Caco-2 (cell line): ENCODE data around the gene CTNND2. TPM values are rescaled to one million over a fixed set of nuclear protein-coding genes. Genes with fewer than 3 reads are reported as not detected.

ENCODE experiments used
- BruUV-seq: library from RNA; stranded (reverse); fragments of 400-500 nt; replicated peaks from 2 replicates; lab custom pipeline; 2021; lab: Mats Ljungman, UMichigan
- CTCF ChIA-PET: fragments of 300-600 bp; sonication (Branson Sonifier 250); formaldehyde crosslinking; loops from one replicate; lab custom pipeline; 2022; ENCODE audit warnings: antibody characterized with exemption; lab: Charles Lee
- POLR2A ChIA-PET: fragments of 300-600 bp; sonication (Branson Sonifier 250); formaldehyde crosslinking; loops from one replicate; lab custom pipeline; 2022; ENCODE audit warnings: antibody characterized with exemption; lab: Charles Lee
- DNase-seq, 2 experiments: peaks; one replicate each; pipeline versions ENCODE4 v3.0.0 to v3.0.0-alpha.2; 2020 to 2022
- H3K27me3 ChIP-seq: replicated peaks from 2 replicates; pipeline ENCODE4 v1.6.0; 2011; ENCODE audit warnings: low read length; ENCODE audit not compliant: control insufficient read depth, insufficient read depth
- H3K36me3 ChIP-seq: 2 replicates; pipeline ENCODE4 v1.5.1; 2011; ENCODE audit warnings: low read length; ENCODE audit not compliant: control insufficient read depth, insufficient read depth
- H3K4me1 ChIP-seq: fragments of 250-450 bp; sonication (Bioruptor Pico); 2 replicates; pipeline ENCODE4 v1.5.1; 2020; ENCODE audit warnings: mild to moderate bottlenecking
- H3K4me3 ChIP-seq: 2 replicates; pipeline ENCODE4 v1.5.1; 2011; ENCODE audit warnings: low read depth, mild to moderate bottlenecking, control low read depth, low read length
- H3K9me3 ChIP-seq: fragments of 250-450 bp; sonication (Bioruptor Pico); 2 replicates; pipeline ENCODE4 v1.5.1; 2020; ENCODE audit warnings: mild to moderate bottlenecking, moderate library complexity
- H3K27ac Mint-ChIP-seq: one replicate; pipeline ENCODE4 v1.8.0; 2022; ENCODE audit warnings: mixed read lengths; ENCODE audit not compliant: unreplicated experiment
- H3K27me3 Mint-ChIP-seq: one replicate; pipeline ENCODE4 v1.8.0; 2022; ENCODE audit warnings: mixed read lengths; ENCODE audit not compliant: insufficient read depth, unreplicated experiment
- H3K36me3 Mint-ChIP-seq: one replicate; pipeline ENCODE4 v1.8.0; 2022; ENCODE audit warnings: mild to moderate bottlenecking, mixed read lengths; ENCODE audit not compliant: insufficient read depth, unreplicated experiment
- H3K4me1 Mint-ChIP-seq: one replicate; pipeline ENCODE4 v1.8.0; 2022; ENCODE audit warnings: low read depth, mixed read lengths; ENCODE audit not compliant: unreplicated experiment
- H3K4me3 Mint-ChIP-seq: one replicate; pipeline ENCODE4 v1.8.0; 2022; ENCODE audit warnings: mild to moderate bottlenecking, moderate library complexity, mixed read lengths; ENCODE audit not compliant: unreplicated experiment
- H3K9me3 Mint-ChIP-seq: one replicate; pipeline ENCODE4 v1.8.0; 2022; ENCODE audit warnings: mixed read lengths; ENCODE audit not compliant: unreplicated experiment
- intact Hi-C: fragments of 100-400 bp; cut with micrococcal nuclease; formaldehyde crosslinking; loops from one replicate; pipeline ENCODE4 v1.10.0; 2022; ENCODE audit not compliant: unreplicated experiment
- total RNA-seq: library from RNA; stranded (reverse); gene quantifications from 2 replicates; pipeline ENCODE4 v1.2.3, GENCODE V29; 2022
- TF ChIP-seq, protein P1 (sequence below), 2 experiments: fragments of 200-600 bp in 1 of 2; IDR thresholded peaks; 1 replicate in 1 of 2; 2 replicates in 1 of 2; pipeline versions ENCODE4 v1.5.1 to v1.8.0; 2011 to 2022; ENCODE audit warnings: antibody characterized with exemption in 1 of 2, control low read depth in 1 of 2, inconsistent platforms in 1 of 2, low read depth in 1 of 2, low read length in 1 of 2, mild to moderate bottlenecking in 1 of 2, moderate library complexity in 1 of 2; ENCODE audit not compliant: insufficient read depth in 1 of 2, severe bottlenecking in 1 of 2, unreplicated experiment in 1 of 2

CTNND2 gene
- total RNA-seq, 1 experiment from 2014 or later = 0.32 TPM

DNA sequence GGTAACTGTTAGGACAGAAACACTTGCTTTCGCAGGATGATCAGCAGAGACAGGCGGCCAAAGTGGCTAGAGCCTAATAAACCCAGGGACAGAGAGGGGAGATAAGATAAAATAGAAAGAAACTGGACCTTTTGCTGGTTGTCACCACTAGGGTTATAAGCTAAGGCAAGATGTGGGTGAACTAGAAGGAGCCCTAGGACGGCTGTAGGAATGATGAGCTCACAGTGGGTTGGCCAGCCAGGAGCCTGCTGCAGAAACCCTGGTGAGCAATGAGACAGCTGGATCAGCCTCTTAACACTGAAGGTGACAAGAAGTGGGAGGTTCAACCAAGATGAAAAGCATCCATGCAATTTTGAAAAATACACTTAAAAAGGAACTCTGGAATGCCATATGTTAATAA lies 13.5 kb downstream of the CTNND2 start:
- no TSS peak for BruUV-seq

DNA sequence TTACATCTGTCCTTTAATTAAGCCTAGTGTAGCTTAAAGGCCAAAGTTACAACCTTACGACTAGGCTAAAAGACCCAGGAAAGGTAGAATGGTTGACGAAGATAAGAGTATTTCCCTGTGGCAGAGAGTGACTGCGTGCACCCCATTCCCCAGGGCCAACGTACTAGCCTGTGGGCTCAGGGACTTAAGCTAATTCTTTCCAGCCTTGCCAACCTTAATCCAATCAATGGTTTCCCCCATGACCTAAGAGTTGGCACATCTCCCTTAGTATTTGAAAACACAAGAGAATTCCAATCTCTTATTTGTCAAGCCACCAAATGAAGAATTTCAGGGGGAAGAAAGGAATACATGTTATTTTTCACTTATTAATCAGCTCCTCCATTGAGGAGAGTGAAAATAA lies 16.0 kb downstream of the CTNND2 start:
- Histone ChIP-seq H3K4me3 (no peak overlapping the region), H3K27me3 (no peaks in the 10 kb centered on the region), H3K4me1 (no peaks in the 10 kb centered on the region), H3K36me3 (no peaks in the 10 kb centered on the region), H3K9me3 (no peaks in the 10 kb centered on the region)
- H3K4me1 Mint-ChIP-seq = no peaks in the 10 kb centered on the region
- no TSS peak for BruUV-seq
- no peak for DNase-seq
- H3K9me3 Mint-ChIP-seq = no peaks in the 10 kb centered on the region
- no peak overlapping the region for H3K4me3 Mint-ChIP-seq
- TF ChIP-seq, protein P1, sequence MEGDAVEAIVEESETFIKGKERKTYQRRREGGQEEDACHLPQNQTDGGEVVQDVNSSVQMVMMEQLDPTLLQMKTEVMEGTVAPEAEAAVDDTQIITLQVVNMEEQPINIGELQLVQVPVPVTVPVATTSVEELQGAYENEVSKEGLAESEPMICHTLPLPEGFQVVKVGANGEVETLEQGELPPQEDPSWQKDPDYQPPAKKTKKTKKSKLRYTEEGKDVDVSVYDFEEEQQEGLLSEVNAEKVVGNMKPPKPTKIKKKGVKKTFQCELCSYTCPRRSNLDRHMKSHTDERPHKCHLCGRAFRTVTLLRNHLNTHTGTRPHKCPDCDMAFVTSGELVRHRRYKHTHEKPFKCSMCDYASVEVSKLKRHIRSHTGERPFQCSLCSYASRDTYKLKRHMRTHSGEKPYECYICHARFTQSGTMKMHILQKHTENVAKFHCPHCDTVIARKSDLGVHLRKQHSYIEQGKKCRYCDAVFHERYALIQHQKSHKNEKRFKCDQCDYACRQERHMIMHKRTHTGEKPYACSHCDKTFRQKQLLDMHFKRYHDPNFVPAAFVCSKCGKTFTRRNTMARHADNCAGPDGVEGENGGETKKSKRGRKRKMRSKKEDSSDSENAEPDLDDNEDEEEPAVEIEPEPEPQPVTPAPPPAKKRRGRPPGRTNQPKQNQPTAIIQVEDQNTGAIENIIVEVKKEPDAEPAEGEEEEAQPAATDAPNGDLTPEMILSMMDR (IDR thresholded peaks at IDR 0.05; ENCODE audit: insufficient read depth in 1 of 2, low read depth in 1 of 2, low read length in 1 of 2, severe bottlenecking in 1 of 2, unreplicated experiment in 1 of 2) = no peak
- intact Hi-C loops = no loop called here
- H3K36me3 Mint-ChIP-seq = no peaks in the 10 kb centered on the region
- POLR2A ChIA-PET = no interaction called here
- H3K27me3 Mint-ChIP-seq = peaks cover 4% of the 10 kb centered on the region
- H3K27ac Mint-ChIP-seq = no peak overlapping the region
- CTCF ChIA-PET = no interaction called here

More for the DNA sequence above, 13.5 kb downstream of the CTNND2 start:
- no peaks in the 10 kb centered on the region for H3K36me3 ChIP-seq
- intact Hi-C loops = no loop called here
- H3K9me3 ChIP-seq = no peaks in the 10 kb centered on the region
- TF ChIP-seq, protein P1 (IDR thresholded peaks at IDR 0.05; ENCODE audit: insufficient read depth in 1 of 2, low read depth in 1 of 2, low read length in 1 of 2, severe bottlenecking in 1 of 2, unreplicated experiment in 1 of 2) = no peak
- H3K4me3 Mint-ChIP-seq = no peak overlapping the region
- no peaks in the 10 kb centered on the region for H3K4me1 ChIP-seq
- H3K27ac Mint-ChIP-seq = no peak overlapping the region
- no peaks in the 10 kb centered on the region for H3K27me3 ChIP-seq
- ChIA-PET CTCF (no interaction called here), POLR2A (no interaction called here)
- no peaks in the 10 kb centered on the region for H3K9me3 Mint-ChIP-seq
- H3K36me3 Mint-ChIP-seq = no peaks in the 10 kb centered on the region
- H3K4me1 Mint-ChIP-seq = no peaks in the 10 kb centered on the region
- no peak overlapping the region for H3K4me3 ChIP-seq
- H3K27me3 Mint-ChIP-seq = peaks cover 7% of the 10 kb centered on the region
- DNase-seq = no peak

DNA sequence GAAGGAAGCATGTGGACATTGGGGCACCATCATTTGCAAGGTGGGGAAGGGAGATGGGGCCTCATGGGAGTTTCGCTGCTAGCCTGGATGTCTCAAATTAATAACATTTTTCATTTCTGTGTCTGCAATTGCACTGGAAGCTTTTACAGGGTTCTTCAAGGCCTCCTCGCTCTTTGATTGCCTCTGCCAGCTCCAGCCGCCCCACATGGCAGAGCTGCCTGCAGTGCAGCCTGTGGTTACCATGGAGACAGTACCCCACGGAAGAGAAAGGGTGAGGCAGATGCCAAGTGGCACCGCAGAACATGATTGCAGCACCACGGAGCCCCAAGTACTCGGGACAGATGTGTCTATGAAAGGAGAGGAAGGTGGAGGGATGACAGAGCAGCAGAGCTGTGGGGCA lies 25.4 kb downstream of the CTNND2 start:
- no peaks in the 10 kb centered on the region for H3K4me1 Mint-ChIP-seq
- peaks cover 7% of the 10 kb centered on the region for H3K36me3 Mint-ChIP-seq
- BruUV-seq = no TSS peak
- no peaks in the 10 kb centered on the region for H3K27me3 ChIP-seq
- ChIA-PET CTCF (no interaction called here), POLR2A (no interaction called here)
- no peak overlapping the region for H3K4me3 ChIP-seq
- H3K4me3 Mint-ChIP-seq = no peak overlapping the region
- intact Hi-C loops = no loop called here
- H3K4me1 ChIP-seq = no peaks in the 10 kb centered on the region
- H3K27ac Mint-ChIP-seq = no peak overlapping the region
- TF ChIP-seq, protein P1 (IDR thresholded peaks at IDR 0.05; ENCODE audit: insufficient read depth in 1 of 2, low read depth in 1 of 2, low read length in 1 of 2, severe bottlenecking in 1 of 2, unreplicated experiment in 1 of 2) = no peak
- H3K9me3 Mint-ChIP-seq = peaks cover 19% of the 10 kb centered on the region
- DNase-seq = no peak
- H3K36me3 ChIP-seq = no peaks in the 10 kb centered on the region
- H3K27me3 Mint-ChIP-seq = peaks cover 3% of the 10 kb centered on the region
- no peaks in the 10 kb centered on the region for H3K9me3 ChIP-seq
